Measurements from ENCODE around the gene KLC1.

KLC1 gene

DNA sequence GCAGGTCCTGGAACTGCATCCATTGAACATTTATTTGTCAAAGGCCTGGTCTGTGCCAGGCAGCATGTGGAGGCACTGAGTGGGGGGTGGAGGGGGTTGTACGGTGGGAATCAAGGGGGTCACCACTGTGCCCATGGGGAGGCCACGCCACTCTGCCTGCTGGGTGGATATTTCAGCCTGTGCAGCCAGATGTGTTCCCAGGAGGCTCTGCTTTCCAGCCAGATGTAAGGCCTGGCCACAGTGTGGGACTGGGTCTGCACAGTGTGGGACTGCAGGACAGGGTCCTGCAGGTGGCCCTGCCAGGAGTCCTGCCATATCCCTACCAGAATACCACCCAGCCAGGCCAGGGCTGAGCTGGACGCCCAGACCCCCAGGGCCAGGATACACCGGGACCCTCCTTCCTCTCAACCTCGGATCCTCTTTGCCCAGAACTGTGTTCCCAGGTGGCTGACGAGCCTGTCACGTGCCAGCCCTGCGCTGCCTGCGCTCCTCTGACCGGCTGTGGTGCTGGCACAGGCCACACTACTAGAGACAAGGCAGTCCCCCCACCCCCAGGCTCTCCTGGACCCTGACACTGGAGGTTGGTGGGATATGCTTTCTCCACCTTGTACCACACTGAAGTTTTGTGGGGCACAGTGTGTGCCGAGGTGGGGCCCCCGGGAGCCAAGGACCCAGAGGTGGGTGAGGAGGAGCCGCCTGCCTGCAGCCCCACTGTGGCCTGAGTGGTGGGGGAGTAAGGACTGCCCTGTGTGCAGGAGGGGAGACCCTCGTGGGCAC is 68.8 kb downstream of the KLC1 start:
- no peaks in the 10 kb centered on the region for H3K9me3 Mint-ChIP-seq
- peaks cover 6% of the 10 kb centered on the region for H3K4me1 Mint-ChIP-seq
- DNase-seq (ENCODE audit: low spot score in 2 of 2), result no peak
- H3K4me3 Mint-ChIP-seq, result no peak overlapping the region
- peaks cover 77% of the 10 kb centered on the region for H3K36me3 Mint-ChIP-seq
- no peak for ATAC-seq
- H3K27ac Mint-ChIP-seq, result peak overlapping the region; percentile 86

DNA sequence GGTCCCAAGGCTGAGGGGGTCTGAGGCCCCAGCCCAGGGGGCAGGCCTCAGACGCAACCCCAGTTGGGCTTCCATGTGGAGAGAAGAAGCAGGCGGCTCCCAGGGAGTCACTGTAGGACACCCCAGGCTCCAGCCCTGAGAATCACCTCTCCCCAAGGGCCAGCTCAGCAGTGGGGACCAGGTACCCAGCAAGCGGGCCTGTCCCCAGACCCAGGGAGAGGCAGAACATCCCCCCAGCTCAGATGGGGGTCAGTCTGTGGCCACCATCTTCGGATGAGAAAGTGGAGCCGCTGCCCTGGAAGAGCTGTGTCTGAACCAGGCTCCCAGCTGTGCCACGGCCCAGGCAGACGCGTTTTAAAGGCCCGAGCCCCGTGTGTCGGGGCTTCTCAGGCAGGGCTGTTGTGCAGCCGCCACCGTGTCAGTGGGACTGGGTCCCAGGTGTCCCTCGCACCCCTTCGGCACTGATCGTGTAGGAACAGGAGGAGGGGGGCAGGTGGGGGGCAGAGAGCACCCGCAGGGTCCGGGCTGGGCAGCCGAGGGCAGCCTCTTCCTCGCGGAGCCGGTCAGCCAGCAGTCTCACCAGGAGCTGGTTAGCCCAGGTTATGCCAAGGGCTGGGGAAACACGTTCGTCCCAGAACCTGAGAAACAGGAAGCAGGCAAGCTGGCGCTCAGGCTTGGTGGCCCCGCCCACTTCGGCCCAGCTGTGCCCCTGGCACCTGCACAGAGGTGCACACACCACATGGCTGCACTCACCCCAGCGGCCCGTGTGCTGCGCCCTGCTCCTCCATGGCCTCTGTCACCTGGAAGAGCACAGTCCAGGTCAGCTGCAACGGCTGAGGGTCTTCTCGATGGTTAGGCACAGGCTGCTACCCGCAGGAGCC is 69.6 kb downstream of the KLC1 start:
- Mint-ChIP-seq H3K36me3 (peaks cover 77% of the 10 kb centered on the region), H3K4me3 (no peak overlapping the region), H3K4me1 (peaks cover 6% of the 10 kb centered on the region), H3K9me3 (no peaks in the 10 kb centered on the region), H3K27ac (peak overlapping the region; percentile 86)
- DNase-seq (ENCODE audit: low spot score in 2 of 2) (no peak), ATAC-seq (no peak)

DNA sequence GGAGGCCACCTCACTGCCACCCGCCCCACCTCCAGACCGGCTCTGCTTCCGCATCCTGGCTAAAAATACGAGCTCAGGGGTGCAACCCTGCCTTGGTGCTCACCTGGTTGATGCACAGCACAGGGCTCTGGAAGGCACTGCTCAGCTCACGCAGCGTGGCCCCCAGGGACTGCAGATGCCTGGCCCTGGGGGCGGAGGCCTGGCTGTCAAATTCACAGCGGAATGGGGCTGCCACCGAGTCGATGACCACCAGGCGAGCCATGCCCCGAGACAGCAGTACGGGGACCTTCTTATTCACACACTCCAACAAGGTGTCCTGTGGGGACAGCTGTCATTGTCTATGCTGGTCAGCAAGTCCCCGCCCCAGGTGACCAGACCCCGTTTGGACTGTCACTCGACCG is 70.2 kb downstream of the KLC1 start:
- DNase-seq (ENCODE audit: low spot score in 2 of 2) (no peak), ATAC-seq (no peak)
- H3K9me3 Mint-ChIP-seq, result no peaks in the 10 kb centered on the region
- H3K4me1 Mint-ChIP-seq, result peaks cover 6% of the 10 kb centered on the region
- no peak overlapping the region for H3K4me3 Mint-ChIP-seq
- H3K27ac Mint-ChIP-seq, result peak overlapping the region; percentile 82
- H3K36me3 Mint-ChIP-seq, result peaks cover 78% of the 10 kb centered on the region

DNA sequence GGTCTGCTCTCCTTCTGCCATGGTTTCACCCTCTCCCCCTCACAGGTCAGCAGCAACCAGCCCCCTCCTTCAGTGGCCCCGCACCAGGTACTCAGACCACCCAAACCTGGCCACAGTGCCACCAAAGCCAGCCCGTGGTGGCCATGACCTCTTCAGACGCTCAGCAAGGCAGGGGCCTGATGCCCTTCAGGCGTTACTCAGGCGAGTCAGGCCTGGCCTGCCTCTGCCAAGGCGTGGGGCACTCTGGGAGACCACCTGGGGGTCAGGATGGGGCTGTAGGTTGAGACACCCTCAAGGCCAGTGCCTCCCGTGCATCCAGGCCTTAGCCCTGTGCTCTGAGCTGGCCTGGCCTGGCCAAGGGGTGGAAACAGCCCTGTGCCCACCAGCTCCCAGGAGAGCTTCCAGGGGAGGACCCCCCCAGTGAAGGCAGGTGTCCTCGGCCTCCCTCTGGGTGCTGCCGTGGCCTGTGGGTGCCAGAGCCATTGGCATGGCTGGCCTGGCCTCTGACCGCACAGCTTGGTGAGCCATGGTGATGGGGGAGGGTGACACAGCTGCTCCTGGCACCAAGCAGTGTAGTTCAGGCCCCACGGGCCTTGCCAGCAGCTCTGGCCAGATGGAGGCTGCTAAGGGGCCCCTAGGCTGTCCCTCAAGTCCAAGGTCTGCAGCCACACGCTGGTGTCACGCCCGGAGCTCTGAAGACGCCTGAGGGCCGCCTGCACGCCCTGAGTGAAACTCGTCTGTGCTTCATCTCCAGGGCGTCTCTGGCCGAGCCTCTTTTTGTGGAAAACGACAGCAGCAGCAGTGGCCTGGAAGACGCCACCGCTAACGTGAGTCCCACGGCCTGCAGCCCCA is 71.1 kb downstream of the KLC1 start:
- H3K36me3 Mint-ChIP-seq, result peaks cover 79% of the 10 kb centered on the region
- no peak for ATAC-seq
- no peak for DNase-seq (ENCODE audit: low spot score in 2 of 2)
- peak overlapping the region; percentile 82 for H3K27ac Mint-ChIP-seq
- no peak overlapping the region for H3K4me3 Mint-ChIP-seq
- no peaks in the 10 kb centered on the region for H3K9me3 Mint-ChIP-seq
- H3K4me1 Mint-ChIP-seq, result peaks cover 6% of the 10 kb centered on the region

DNA sequence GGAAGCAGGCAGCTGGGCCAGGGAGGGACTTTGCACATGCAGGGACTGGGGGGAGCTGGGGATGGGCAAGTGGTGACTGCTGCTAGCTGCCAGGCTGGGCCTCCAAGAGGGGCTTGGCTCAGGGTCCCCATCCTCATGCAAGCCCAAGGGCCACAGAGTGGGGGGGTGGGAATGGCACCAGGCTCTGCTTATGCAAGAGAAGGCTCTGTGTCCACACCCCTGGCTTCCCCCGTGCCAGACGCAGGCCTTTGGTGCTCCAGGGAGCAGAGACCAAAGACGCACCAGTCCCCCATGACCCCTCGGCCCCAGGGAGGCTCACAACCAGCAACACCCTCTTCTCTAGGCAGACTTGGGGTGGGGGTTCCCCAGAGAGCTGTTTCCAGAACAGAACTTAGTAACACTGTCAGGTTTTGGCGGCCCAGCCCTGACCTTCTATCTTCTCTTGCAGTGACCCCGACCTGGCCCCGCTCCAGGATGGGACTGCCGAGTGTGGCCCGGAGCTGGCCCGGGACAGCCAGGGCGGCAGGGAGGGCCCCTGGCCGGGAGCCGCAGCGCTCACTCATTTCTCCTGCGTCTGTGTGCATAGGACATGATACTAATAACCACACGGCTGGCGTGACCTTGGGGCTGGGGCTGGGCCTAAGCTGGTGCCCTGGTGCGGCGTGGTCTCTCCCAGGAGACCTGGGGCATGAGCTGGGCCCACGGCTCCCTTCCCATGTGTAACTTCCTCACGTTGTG is 71.9 kb downstream of the KLC1 start:
- Mint-ChIP-seq H3K4me1 (peaks cover 6% of the 10 kb centered on the region), H3K36me3 (peaks cover 86% of the 10 kb centered on the region), H3K27ac (no peak overlapping the region), H3K4me3 (no peak overlapping the region), H3K9me3 (no peaks in the 10 kb centered on the region)
- DNase-seq (ENCODE audit: low spot score in 2 of 2) (no peak), ATAC-seq (peak; percentile 1)

DNA sequence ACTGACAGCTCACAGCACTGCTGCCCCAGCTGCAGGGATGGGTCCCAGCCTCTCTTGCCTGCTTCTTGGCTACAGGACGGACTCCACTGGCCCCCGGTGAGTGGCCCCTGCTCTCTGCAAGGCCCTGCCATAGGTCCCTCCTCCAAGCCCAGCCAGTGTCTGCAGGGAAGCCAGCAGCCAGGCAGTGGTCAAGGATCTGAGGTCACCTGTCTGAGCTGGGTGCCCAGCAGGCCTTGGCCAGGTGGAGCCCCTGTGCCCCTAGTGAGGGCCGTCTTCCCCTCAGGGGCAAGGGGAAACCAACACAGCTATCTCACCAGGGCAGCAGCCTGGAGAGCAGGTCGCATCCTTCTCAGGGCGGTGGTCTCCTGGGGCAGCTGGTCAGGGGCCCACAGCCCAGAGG is 73.1 kb downstream of the KLC1 start:
- ATAC-seq, result no peak
- peaks cover 82% of the 10 kb centered on the region for H3K36me3 Mint-ChIP-seq
- peak overlapping the region; percentile 79 for H3K27ac Mint-ChIP-seq
- H3K4me3 Mint-ChIP-seq, result no peak overlapping the region
- peaks cover 6% of the 10 kb centered on the region for H3K4me1 Mint-ChIP-seq
- no peaks in the 10 kb centered on the region for H3K9me3 Mint-ChIP-seq
- DNase-seq (ENCODE audit: low spot score in 2 of 2), result no peak

DNA sequence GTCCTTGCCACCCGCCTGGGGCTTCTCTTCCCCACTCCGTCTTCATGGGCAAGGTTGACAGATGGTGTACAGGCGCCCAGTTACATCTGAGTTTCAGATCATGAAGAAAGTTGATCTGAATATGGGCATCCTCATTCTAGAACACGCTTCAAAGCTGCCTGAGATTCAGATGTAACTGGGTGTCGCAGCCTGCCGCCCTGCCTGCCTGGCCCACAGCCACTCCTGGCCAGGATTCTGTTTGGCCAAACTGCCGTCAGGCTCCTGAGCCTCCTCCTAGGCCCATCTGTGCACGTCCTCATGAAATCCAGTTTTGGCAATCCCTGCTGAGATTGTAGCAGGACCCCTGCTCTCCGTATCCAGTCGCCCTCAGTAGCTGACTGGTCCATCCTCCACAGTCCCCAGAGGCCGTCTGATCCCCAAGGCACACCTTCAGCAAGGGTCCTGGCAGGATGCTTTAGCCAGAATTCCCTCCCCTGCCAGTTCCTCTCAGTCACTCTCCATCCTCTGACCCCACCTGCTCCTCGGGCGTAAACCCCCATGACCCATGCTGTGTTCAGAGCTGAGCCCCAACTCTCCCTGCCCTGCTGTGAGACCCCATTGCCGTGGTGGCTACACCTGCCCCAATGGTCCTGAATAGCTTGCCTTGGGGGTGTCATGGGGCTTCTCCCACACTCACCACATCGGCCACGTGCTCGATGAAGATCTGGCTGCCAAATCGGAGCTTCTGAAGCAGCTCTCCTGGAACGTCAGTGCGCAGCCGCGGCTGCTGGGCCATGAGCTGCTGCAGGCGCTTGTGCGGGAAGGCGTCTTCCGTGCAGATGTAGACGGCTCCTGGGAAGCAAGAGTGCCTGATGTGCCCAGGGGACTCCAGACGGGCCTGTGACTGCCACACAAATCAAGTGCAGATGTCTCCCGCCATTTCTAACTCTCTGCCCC is 73.8 kb downstream of the KLC1 start:
- Mint-ChIP-seq H3K36me3 (peaks cover 75% of the 10 kb centered on the region), H3K4me3 (no peak overlapping the region), H3K4me1 (peaks cover 6% of the 10 kb centered on the region), H3K9me3 (no peaks in the 10 kb centered on the region), H3K27ac (peak overlapping the region; percentile 79)
- ATAC-seq (no peak), DNase-seq (ENCODE audit: low spot score in 2 of 2) (no peak)

DNA sequence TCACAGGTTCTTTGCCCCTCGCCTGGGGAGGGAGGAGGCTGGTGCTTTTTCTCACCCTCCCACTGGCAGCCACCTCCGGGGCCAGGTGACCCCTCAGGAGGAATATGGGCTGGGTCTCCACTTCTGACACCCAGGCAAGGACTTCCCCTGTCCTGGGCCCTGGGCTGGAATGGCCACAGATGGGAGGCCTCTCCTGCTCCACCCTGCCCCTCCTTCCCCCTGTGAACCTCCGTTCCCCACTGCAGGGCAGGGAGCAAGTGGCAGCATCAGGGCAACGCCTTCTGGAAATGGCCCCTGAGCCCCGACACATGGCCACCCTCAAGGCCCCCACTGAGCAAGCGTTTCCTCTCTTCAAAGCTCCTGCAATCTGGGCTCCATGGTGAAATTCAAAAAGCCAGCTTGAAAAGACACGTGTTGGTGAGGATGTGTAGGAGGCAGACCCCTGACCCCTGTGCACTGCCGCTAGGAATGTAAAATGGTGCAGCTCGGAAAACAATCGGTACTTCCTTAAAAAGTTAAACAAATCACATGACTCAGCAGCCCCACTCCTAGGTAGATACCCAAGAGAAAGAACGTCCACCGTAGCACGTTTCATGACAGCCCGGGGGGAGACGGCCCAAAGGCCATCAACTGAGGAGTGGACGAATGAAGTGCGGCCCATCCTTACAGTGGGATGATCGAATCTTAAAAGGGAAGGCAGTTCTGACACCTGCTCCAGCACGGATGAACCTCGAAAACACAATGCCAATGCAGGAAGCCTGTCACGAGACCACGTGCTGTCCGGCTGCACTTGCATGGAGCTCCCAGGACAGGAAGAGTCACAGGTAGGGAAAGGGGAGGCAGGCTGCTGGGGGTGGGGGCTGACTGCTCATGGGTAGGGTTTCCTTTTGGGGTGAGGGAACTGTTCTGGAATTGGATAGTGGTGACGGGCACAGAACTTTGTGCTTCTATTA is 74.7 kb downstream of the KLC1 start:
- H3K36me3 Mint-ChIP-seq, result peaks cover 74% of the 10 kb centered on the region
- peaks cover 6% of the 10 kb centered on the region for H3K4me1 Mint-ChIP-seq
- no peak for DNase-seq (ENCODE audit: low spot score in 2 of 2)
- no peaks in the 10 kb centered on the region for H3K9me3 Mint-ChIP-seq
- peak overlapping the region; percentile 79 for H3K27ac Mint-ChIP-seq
- no peak overlapping the region for H3K4me3 Mint-ChIP-seq
- ATAC-seq, result no peak

DNA sequence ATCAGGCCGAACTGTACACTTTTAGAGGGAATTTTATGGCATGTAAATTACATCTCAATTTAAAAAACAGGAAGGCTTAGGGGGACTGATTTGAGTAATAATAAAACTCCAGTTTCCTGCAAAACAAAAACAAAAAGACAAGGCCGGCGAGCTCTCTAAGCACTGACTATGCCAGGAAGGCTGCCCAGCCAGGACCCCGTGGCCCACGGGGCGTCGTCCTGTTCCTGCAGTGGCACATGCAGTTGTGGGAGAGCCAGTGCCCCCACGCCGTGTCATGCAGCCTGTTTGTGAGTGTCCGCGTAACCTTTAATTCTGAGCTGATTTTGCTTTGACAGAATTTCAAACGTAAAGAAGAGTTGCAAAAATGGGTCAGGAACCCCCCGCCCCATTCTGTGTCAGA is 75.7 kb downstream of the KLC1 start:
- DNase-seq (ENCODE audit: low spot score in 2 of 2) (no peak), ATAC-seq (no peak)
- H3K4me1 Mint-ChIP-seq, result peaks cover 11% of the 10 kb centered on the region
- H3K4me3 Mint-ChIP-seq, result no peak overlapping the region
- peaks cover 78% of the 10 kb centered on the region for H3K36me3 Mint-ChIP-seq
- no peaks in the 10 kb centered on the region for H3K9me3 Mint-ChIP-seq
- H3K27ac Mint-ChIP-seq, result peak overlapping the region; percentile 79

DNA sequence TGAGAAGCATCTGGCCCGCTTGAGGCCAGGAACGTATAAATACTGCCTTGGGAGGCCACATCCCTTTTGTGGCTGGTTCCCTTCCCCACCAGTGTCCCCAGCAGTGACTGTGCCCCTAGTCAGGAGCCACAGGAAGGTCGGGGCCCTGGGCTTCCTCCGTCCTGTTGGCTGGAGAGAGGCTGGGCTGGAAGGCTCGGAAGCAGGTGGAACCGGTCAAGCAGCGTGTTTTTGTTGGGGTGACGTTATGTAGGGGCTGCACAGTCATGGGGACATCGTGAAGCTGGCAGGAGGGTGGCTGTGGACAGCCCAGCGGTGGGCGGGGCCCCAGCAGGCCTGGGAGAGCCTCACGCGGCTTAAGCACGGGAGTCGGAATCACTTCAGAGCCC is 76.1 kb downstream of the KLC1 start:
- H3K4me1 Mint-ChIP-seq, result peaks cover 7% of the 10 kb centered on the region
- H3K27ac Mint-ChIP-seq, result peak overlapping the region; percentile 79
- no peaks in the 10 kb centered on the region for H3K9me3 Mint-ChIP-seq
- ATAC-seq, result no peak
- H3K4me3 Mint-ChIP-seq, result no peak overlapping the region
- no peak for DNase-seq (ENCODE audit: low spot score in 2 of 2)
- H3K36me3 Mint-ChIP-seq, result peaks cover 76% of the 10 kb centered on the region

DNA sequence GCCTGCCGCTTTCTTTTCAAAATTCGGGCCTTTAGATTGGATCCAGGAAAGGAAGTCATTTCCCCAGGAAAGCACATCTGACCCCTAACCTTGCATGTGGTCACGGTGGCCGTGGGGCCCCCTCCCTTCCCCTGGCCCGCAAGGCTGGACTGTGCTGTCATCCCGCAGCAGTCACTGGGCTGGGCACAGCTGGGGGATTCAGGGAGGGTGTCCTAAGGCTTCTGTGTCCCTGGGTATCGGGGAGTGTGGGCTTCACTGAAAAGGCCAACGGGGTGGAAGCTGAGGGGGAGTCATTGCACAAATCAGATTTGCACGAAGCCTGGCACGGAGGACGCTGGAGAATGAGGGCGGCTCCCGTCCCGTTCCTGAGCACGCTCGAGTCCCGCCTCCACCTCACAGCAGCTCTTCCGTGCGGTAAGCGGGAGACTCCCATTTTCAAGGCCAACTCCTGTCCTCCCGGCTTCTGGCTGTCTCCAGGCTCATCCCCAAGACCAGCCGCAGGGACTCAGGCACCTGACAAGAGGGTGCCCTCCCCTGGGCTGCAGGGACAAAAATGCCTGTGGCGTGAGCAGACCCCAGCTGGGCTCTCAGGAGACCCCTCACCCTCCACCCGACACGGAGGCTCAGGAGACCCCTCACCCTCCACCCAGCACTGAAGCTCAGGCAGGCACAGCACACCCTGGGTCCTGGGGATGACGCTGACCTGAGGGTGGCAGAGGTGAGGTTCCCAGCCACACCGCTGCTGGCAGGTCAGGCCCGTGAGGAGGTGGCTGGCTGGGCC is 76.7 kb downstream of the KLC1 start:
- peaks cover 8% of the 10 kb centered on the region for H3K4me1 Mint-ChIP-seq
- ATAC-seq, result no peak
- H3K4me3 Mint-ChIP-seq, result no peak overlapping the region
- H3K9me3 Mint-ChIP-seq, result no peaks in the 10 kb centered on the region
- DNase-seq (ENCODE audit: low spot score in 2 of 2), result no peak
- H3K27ac Mint-ChIP-seq, result peak overlapping the region; percentile 79
- peaks cover 75% of the 10 kb centered on the region for H3K36me3 Mint-ChIP-seq

DNA sequence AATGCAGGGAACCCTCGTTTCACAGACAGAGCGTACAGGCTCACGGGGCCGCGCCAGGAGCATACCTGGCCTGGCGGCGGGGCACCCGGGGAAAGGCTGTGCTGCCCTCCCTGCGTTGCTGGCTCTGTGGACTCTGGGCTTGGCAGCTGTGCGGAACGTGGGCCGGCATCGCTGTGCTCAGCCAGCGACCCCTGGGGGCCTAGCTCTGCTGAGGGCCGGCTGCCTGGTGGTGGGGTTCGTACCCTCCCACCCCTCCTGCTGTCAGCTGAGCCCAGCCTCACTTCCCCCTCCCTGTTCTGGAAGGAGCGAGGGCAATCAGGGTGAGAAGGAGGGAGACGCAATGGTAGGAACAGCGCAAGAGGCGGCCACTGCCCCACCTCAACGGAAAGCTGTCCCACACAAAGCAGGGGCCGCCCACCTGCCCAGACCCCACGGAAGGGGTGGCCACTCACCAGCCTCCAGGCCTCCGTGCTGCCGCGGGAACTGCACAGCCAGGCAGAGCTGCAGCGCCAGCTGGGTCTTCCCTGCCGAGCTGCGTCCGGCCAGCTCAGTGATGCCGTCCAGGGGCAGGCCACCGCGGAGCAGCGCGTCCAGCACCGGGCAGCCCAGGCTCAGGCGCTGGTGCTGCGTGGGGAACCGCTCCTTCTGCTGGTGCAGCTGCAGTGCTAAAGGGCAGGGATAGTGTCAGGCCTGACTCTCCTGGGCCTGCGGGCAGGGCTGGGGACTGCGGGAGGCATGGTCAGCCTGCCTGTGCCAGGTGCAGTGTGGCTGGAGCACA is 77.7 kb downstream of the KLC1 start:
- peaks cover 79% of the 10 kb centered on the region for H3K36me3 Mint-ChIP-seq
- ATAC-seq (no peak), DNase-seq (ENCODE audit: low spot score in 2 of 2) (no peak)
- no peaks in the 10 kb centered on the region for H3K9me3 Mint-ChIP-seq
- H3K4me1 Mint-ChIP-seq, result peaks cover 18% of the 10 kb centered on the region
- H3K4me3 Mint-ChIP-seq, result no peak overlapping the region
- no peak overlapping the region for H3K27ac Mint-ChIP-seq
